ENCODE measurements around the gene RAD51D. TPM values are rescaled to one million over a fixed set of nuclear protein-coding genes. Genes with fewer than 3 reads are reported as not detected.

The RAD51D gene
- total RNA-seq, 1 experiment from 2014 or later: 12.1 TPM

DNA sequence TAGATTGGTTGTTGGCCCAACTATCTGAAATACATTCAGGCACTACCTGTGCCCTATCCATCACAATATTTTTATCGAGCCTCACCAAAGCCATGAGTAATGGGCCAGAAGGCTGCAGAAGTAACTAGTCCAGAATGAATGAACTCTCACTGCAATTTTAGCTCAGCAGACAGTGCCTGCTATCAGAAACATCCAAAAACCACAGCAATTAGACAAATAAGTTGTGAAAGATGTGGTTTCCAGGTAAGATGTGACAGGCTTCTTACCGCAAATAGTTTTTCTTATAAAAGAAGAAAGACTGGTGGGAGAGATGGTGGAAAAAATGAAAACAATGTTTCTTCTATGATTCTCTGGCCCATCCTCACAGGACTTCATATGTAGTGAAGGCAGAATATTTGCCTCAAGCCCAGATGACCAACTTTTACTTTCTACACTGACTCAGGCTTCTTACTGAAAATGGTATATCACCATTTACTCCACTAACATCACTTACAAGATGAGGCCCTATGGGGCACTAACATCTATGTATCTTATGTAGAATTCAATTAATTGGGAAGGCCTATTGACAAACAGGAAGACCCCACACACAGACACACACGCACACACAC is 46.4 kb downstream of the RAD51D start:
- CTCF ChIA-PET: no interaction called here
- Histone ChIP-seq H3K27ac (ENCODE audit: low read depth, low read length, poor library complexity, severe bottlenecking) (no peak overlapping the region), H3K9me3 (ENCODE audit: low read depth, low read length, poor library complexity, severe bottlenecking) (no peaks in the 10 kb centered on the region), H3K4me1 (ENCODE audit: insufficient read depth, low read length, poor library complexity, severe bottlenecking) (no peaks in the 10 kb centered on the region), H3K4me3 (ENCODE audit: low read depth, low read length, poor library complexity, severe bottlenecking) (no peak overlapping the region), H3K27me3 (replicated peaks; ENCODE audit: insufficient read depth, low read depth, low read length, poor library complexity) (no peaks in the 10 kb centered on the region), H3K36me3 (ENCODE audit: insufficient read depth, low read length, poor library complexity, severe bottlenecking) (no peaks in the 10 kb centered on the region)
- POLR2A ChIA-PET (ENCODE audit: low non-redundant PET): no interaction called here
- no TSS peak for BruUV-seq (replicated peaks)
- intact Hi-C loops (cut with micrococcal nuclease; ENCODE audit: unreplicated experiment): no loop called here
- TF ChIP-seq EZH2 (IDR thresholded peaks at IDR 0.05; ENCODE audit: borderline replicate concordance, low read depth, low read length, poor library complexity, severe bottlenecking): no peak
- TF ChIP-seq, protein P1, sequence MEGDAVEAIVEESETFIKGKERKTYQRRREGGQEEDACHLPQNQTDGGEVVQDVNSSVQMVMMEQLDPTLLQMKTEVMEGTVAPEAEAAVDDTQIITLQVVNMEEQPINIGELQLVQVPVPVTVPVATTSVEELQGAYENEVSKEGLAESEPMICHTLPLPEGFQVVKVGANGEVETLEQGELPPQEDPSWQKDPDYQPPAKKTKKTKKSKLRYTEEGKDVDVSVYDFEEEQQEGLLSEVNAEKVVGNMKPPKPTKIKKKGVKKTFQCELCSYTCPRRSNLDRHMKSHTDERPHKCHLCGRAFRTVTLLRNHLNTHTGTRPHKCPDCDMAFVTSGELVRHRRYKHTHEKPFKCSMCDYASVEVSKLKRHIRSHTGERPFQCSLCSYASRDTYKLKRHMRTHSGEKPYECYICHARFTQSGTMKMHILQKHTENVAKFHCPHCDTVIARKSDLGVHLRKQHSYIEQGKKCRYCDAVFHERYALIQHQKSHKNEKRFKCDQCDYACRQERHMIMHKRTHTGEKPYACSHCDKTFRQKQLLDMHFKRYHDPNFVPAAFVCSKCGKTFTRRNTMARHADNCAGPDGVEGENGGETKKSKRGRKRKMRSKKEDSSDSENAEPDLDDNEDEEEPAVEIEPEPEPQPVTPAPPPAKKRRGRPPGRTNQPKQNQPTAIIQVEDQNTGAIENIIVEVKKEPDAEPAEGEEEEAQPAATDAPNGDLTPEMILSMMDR (conservative IDR thresholded peaks at IDR 0.05; ENCODE audit: low read depth, low read length): no peak
- no peak for DNase-seq (ENCODE audit: low spot score)

- Histone ChIP-seq H3K27me3 (replicated peaks; ENCODE audit: insufficient read depth, low read depth, low read length, poor library complexity) (no peaks in the 10 kb centered on the region), H3K36me3 (ENCODE audit: insufficient read depth, low read length, poor library complexity, severe bottlenecking) (no peaks in the 10 kb centered on the region), H3K9me3 (ENCODE audit: low read depth, low read length, poor library complexity, severe bottlenecking) (no peaks in the 10 kb centered on the region), H3K4me3 (ENCODE audit: low read depth, low read length, poor library complexity, severe bottlenecking) (no peak overlapping the region), H3K4me1 (ENCODE audit: insufficient read depth, low read length, poor library complexity, severe bottlenecking) (peaks cover 7% of the 10 kb centered on the region), H3K27ac (ENCODE audit: low read depth, low read length, poor library complexity, severe bottlenecking) (no peak overlapping the region)
- no peak for DNase-seq (ENCODE audit: low spot score)
- intact Hi-C loops (cut with micrococcal nuclease; ENCODE audit: unreplicated experiment): no loop called here
- CTCF ChIA-PET: no interaction called here
- POLR2A ChIA-PET (ENCODE audit: low non-redundant PET): no interaction called here
- TF ChIP-seq, protein P1 (conservative IDR thresholded peaks at IDR 0.05; ENCODE audit: low read depth, low read length): no peak
- TF ChIP-seq EZH2 (IDR thresholded peaks at IDR 0.05; ENCODE audit: borderline replicate concordance, low read depth, low read length, poor library complexity, severe bottlenecking): no peak
- no TSS peak for BruUV-seq (replicated peaks)
These were observed 50.3 kb downstream of the RAD51D start for GRCh38 chr17:35069311-35069710.

DNA sequence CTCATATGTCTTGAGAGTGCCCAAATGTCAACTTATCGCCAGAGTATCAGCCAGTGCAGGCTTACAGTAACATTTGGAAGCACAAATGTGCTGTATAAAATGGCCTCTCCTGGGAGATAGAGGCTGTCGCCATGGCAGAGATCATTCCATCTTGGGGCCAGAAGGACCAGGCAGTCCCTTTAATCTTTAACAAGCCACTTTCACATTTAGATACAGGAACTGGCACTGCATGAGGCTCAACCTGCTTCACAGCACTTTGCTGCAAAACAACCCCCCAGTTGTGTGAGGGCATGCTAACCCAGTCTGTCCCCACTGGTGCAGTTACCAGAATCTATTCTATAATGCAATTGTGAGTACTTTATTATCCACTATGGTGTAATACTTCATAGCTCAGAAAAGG is 51.4 kb downstream of the RAD51D start:
- no peak overlapping the region for H3K27ac ChIP-seq (ENCODE audit: low read depth, low read length, poor library complexity, severe bottlenecking)
- CTCF ChIA-PET: no interaction called here
- H3K9me3 ChIP-seq (ENCODE audit: low read depth, low read length, poor library complexity, severe bottlenecking): no peaks in the 10 kb centered on the region
- peaks cover 17% of the 10 kb centered on the region for H3K4me1 ChIP-seq (ENCODE audit: insufficient read depth, low read length, poor library complexity, severe bottlenecking)
- H3K4me3 ChIP-seq (ENCODE audit: low read depth, low read length, poor library complexity, severe bottlenecking): no peak overlapping the region
- DNase-seq (ENCODE audit: low spot score): no peak
- no TSS peak for BruUV-seq (replicated peaks)
- TF ChIP-seq, protein P1 (conservative IDR thresholded peaks at IDR 0.05; ENCODE audit: low read depth, low read length): no peak
- no peak for TF ChIP-seq EZH2 (IDR thresholded peaks at IDR 0.05; ENCODE audit: borderline replicate concordance, low read depth, low read length, poor library complexity, severe bottlenecking)
- H3K36me3 ChIP-seq (ENCODE audit: insufficient read depth, low read length, poor library complexity, severe bottlenecking): no peaks in the 10 kb centered on the region
- POLR2A ChIA-PET (ENCODE audit: low non-redundant PET): no interaction called here
- no peaks in the 10 kb centered on the region for H3K27me3 ChIP-seq (replicated peaks; ENCODE audit: insufficient read depth, low read depth, low read length, poor library complexity)
- intact Hi-C loops (cut with micrococcal nuclease; ENCODE audit: unreplicated experiment): no loop called here

Data from A673 (cell line).